Activated CD8-positive, alpha-beta memory T cell treated with anti-CD3 and anti-CD28 coated beads, Interleukin-2, amount 50 U/mL, for 1 hour (primary cell): ENCODE data around the gene COLEC11.
"Not testable (repeated sequence)": the region's sequence is repeated elsewhere in the genome, so short reads cannot be mapped to it uniquely, and the experiment has no call there.

Experiments
- DNase-seq: peaks from one replicate; pipeline ENCODE4 v3.0.0-alpha.2; 2020; ENCODE audit errors: extremely low read depth

Gene COLEC11

GRCh38 chr2:3654531-3655225, 59.8 kb downstream of the COLEC11 start:
- DNase-seq: no peak

DNA sequence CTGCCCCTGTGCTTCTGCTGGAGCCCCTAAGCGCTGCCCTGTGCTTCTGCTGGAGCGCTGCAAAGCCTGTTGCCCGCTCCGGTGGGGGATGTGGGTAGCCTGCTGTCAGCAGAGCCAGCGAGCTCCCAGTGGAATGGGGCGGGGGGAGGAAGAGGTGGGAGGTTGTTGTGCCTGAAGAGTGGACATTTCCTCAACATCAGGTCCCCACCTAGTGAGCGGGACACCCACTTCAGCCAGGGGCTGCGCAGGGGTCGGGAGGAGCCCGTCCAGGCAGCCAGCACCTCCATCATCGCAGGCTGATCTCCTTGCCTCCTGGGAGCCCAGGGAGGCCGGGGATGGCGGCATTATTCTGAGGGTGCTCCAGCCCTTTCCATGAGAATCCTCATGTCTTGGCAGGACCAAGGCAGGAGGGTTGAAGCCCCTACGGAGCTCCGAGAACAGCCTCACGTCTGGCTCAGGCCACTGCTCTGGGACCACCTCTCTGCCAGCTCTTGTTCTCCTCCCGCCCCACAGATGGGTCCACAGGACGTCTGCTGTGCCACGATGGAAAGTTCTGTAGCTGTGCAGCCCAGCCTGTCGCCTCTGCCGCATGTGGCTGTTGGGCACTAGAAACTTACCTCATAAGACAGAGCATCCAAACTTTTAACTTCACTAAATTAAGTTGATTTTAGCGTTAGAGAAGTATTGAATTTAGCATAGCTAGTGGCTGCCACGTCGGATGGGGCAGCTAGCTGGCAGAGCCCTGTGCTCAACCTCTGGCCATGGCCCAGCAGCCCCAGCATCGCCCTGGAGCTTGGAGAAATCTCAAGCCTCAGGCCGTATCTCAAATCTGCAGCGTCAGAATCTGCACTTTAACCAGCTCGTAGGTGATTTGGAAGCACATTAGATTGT, 61.2 kb downstream of the COLEC11 start:
- DNase-seq: no peak

GRCh38 chr2:3656762-3657721, 62.1 kb downstream of the COLEC11 start:
- no peak for DNase-seq

DNA sequence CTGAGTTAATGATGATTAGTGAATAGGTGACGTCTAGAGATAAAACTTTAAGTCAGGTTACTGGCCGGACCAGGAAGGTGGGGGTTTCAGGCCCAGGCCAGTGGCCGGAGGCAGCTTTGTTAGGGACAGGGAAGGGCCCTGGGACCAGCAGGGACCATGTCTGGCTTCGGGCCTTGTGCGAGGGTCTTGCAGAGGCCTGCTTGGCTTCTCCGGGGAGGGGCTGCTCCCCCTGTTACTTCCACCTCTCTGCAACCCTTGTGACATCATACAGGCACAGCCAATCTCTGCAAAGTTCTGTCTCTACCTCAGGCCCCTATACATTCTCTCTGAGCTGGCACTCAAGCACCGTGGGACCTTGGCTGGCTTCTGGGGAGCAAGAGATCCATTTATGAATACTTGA, 63.0 kb downstream of the COLEC11 start, which contains the start of gene ALLC:
Gene ALLC, plus strand, starts transcription at position 320 of the 400 bp plus-strand sequence. CDS start 12,958 bp downstream, outside the sequence.
- DNase-seq: no peak

- no peak for DNase-seq
Observed at GRCh38 chr2:3659447-3660432, 64.8 kb downstream of the COLEC11 start.

- not testable (repeated sequence) for DNase-seq
Observed at GRCh38 chr2:3660640-3661039, 65.7 kb downstream of the COLEC11 start.

- DNase-seq: no peak
Observed at GRCh38 chr2:3661149-3661660, 66.3 kb downstream of the COLEC11 start.

DNA sequence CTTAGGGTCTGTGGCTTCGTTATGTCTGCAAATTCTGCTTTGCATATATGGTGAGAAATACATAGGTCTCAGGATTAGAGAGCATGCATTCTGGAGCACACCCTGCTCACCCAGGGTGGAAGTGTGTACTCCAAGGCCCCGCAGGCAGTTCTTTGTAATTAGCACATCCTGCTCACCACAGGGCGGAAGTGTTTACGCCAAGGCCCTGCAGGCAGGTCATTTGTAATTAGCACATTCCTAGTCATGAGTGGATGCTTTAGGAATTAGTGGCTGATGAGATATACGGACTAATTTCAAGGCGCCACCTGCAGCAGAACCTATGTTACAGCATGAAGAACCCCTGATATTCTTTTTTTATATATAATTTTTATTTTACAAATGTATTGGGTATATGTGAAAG, 67.3 kb downstream of the COLEC11 start:
- DNase-seq: no peak

DNA sequence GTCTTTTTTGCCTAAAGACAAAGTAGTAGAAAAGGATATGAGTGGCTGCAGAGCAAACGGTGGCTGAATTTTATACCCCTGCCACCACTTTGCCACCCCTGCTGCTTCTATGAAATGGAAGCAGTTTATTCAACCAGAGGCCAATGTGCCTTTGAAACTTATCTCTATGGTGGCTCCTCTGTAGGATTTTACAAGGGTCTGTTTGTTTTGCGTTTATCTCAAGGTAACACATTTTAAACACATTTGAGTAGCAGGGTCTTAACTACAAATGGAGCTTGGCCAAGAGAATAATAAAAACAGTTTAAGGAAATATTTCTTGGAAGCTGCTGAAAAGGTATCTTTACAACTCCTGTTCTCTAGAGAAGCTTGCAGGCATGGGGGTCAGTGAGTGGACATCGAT, 69.2 kb downstream of the COLEC11 start:
- DNase-seq: no peak

GRCh38 chr2:3664925-3665324, 70.0 kb downstream of the COLEC11 start:
- no peak for DNase-seq

- DNase-seq: no peak
Observed at GRCh38 chr2:3665886-3666612, 71.1 kb downstream of the COLEC11 start.

DNA sequence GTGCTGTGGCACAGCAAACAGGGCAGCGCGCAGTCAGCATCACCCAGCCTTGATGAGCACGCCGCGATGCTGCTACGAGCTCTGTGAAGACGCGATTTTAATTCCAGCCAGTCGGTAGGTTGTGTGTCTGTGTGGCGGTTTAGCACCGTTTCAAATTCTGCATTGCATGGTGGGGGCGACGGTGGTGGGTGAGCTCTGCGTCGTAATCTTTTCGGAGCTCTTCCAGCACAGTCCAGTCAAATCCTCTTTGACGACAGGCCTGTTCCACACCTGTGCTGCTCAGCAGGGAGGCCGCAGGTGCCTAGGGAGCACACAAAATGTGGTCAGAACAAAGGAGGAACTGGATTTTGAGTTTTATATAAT, 71.7 kb downstream of the COLEC11 start:
- DNase-seq: no peak

DNA sequence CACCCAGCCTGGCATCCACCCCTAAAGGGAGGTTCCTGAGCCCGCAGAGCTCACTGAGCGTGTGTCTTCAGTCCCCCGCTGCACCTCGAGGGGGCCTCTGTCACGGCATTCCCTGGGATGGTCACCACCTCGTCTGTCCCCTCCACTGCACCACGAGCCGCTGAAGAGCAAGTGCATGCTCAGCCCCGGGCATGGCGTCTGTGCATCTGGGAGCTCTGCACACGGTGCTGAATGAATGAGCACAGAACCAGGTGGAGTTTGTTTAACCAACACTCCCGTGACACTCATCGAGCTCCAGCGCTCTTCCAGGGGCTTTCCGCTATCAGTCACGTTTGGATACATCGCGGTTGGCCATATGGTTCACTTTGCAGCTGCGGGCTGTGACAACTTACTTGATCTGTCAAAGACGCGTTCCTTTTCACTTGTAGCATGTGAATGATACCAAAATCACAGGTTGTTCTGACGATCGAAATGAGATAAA, 72.3 kb downstream of the COLEC11 start:
- DNase-seq: no peak

GRCh38 chr2:3669656-3670055, 74.7 kb downstream of the COLEC11 start:
- DNase-seq: no peak

- DNase-seq: no peak
Observed at GRCh38 chr2:3670376-3670775, 75.5 kb downstream of the COLEC11 start.

GRCh38 chr2:3670941-3671340, 76.0 kb downstream of the COLEC11 start:
- no peak for DNase-seq

DNA sequence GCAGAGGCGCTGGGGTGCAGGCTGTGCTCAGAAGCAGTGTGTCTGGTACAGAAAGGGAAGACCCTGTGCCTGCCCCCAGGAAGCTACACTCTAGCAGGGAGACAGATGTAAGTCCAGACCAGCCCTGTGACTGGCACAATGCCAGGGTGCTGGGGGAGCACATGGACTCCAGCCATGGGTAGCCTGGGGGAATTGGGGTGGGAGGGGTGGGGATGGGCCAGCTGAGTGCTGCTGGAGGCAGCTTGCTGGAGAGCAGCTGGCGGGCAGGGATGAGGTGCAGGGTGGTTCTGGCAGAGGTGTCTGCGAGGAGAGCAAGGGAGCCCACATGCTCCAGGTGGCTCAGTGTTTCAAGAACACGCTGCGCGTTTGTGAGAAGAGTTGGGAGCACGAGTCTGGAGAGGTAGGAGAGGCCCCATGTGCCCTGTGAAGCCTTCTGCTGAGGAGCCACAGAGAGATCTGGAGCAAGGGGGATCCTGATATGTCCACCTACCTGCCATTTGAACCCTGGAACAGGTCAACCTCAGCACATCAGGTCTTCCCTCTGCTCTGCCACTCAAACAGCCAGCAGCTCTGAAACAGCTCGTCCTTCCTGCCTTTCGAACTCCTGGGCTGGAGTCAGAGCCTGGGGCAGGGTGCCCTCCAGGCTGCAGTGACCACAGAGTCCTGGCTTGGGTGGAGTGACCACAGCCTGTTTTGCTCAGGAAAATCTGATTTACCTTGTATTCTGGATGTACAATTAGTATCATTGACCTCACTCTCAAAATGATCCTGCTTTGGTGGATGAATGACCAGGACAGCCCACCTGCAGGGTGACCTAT, 78.2 kb downstream of the COLEC11 start:
- DNase-seq: no peak

DNA sequence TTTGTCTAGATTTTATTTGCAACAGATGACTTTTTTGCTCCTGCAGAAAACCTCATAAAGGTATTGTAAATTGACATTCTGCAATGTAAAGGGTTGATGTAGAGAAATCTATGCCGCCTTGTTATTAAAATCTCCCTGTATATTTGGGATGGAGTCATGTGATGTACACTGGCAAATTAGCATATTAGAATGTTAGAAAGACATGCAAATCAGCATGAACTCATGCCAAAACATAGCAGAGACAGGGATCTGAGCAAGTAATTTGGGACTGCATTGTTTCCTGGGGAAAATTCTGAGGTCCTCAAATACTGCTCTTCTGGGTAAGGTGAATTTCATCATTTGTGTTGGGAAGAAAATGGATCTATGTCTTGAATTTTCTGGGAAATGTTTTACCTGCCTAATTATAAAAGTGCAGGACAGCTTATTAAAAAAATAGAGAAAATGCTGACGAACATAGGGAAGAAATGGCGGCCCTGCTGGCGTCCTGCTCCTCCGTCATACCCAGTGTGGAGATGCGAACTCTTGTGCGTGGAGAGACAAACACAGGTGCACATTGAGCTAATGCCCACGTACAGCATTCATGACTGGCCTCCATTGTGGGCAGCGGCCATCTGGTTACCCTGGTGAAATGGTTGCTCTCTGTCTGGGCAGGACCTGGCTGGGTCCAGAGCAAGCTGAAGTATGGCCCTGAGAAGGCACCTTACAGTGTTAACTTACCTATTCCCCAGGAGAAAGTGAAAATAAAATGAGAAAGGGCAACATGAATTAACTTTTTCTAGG, 79.3 kb downstream of the COLEC11 start:
- no peak for DNase-seq
